ENCODE results near the gene SLC19A1.

The SLC19A1 gene

GRCh38 chr21:45467221-45467779, 74.9 kb downstream of the SLC19A1 start:
- H3K27ac ChIP-seq (ENCODE audit: low read length, poor library complexity, severe bottlenecking) = no peak overlapping the region
- H3K18ac ChIP-seq (ENCODE audit: low read depth in 1 of 2, low read length in 2 of 2) = no peak overlapping the region
- no peak overlapping the region for H3K9ac ChIP-seq (ENCODE audit: low read length)
- no peak overlapping the region for H2AK5ac ChIP-seq (ENCODE audit: low read length, severe bottlenecking)
- peaks cover 2% of the 10 kb centered on the region for H3K9me3 ChIP-seq (ENCODE audit: control insufficient read depth, low read length)
- H2AFZ ChIP-seq (ENCODE audit: low read depth, low read length) = no peak overlapping the region
- no peak overlapping the region for H3K4ac ChIP-seq (ENCODE audit: low read depth in 1 of 2, low read length in 2 of 2)
- WGBS = 95% methylated on average over 25 of the region's 25 CpGs
- H2BK120ac ChIP-seq (ENCODE audit: low read depth, low read length) = no peak overlapping the region
- no peak overlapping the region for H2BK15ac ChIP-seq (ENCODE audit: low read depth, poor library complexity, severe bottlenecking)
- H3K14ac ChIP-seq (ENCODE audit: low read length in 2 of 2) = no peak overlapping the region
- no peak overlapping the region for H4K8ac ChIP-seq (ENCODE audit: low read length)
- no peak for DNase-seq
- H3K79me1 ChIP-seq (replicated peaks; ENCODE audit: low read length, poor library complexity, severe bottlenecking) = peaks cover 27% of the 10 kb centered on the region
- peaks cover 54% of the 10 kb centered on the region for H3K4me1 ChIP-seq (ENCODE audit: control insufficient read depth, insufficient read depth, low read depth, low read length)
- no peak overlapping the region for H2BK5ac ChIP-seq (ENCODE audit: low read depth, low read length, poor library complexity, severe bottlenecking)
- H3K23ac ChIP-seq (ENCODE audit: low read length in 2 of 2) = no peak overlapping the region
- H4K91ac ChIP-seq (ENCODE audit: low read length) = no peak overlapping the region
- H3K4me3 ChIP-seq (ENCODE audit: insufficient read depth in 1 of 2, low read depth in 1 of 2, low read length in 2 of 2) = no peak overlapping the region
- H3K4me2 ChIP-seq (ENCODE audit: low read length, poor library complexity, severe bottlenecking) = no peak overlapping the region
- peaks cover 7 to 62% of the 10 kb centered on the region in 2 experiments for H3K36me3 ChIP-seq (ENCODE audit: control insufficient read depth in 1 of 2, insufficient read depth in 2 of 2, low read depth in 1 of 2, low read length in 2 of 2)
- no peaks in the 10 kb centered on the region for H3K27me3 ChIP-seq (ENCODE audit: control insufficient read depth in 1 of 2, insufficient read depth in 1 of 2, low read length in 2 of 2)
- H2BK12ac ChIP-seq (ENCODE audit: low read length in 2 of 2) = no peak overlapping the region

DNA sequence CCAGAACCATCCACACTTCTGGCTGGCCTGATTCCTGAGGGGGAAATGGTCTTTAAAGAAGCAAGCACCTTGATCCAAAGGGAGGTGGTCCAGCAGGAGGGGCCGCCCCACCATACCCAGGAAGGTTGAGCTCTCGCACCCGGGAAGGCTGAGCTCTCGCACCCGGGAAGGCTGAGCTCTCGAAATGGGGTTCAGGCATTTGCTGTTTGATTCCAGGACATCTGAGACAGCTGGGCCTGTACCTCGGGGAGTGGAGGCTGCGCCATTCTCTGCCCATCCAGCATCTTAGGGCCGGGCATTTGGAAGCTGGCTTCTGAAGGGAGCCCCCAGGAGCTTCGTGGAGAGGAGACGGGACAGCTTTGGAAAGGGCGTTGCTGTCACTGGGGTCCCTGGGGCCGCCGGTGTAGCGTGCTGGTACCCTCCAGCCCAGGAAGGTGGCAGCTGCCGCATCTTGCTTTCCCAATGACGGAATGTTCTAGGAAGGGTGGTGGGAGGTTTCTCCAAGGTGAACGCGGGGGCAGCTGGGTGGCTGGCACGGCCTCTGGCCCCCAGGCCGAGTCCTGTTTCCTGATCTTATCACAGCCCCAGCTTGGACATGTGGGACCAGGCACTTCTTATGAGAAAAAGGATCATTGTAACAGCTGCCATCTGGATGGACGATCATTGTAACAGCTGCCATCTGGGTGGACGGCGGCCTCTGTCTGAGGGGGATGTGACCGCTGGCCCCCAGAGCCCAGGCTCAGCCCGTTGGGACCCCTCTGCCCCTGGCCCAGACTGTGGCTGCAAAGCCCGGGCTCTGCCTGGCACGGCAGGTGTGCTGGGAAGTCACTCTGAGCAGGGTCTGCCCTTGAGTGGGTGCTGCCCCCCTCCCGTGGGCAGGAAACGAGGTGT, 75.7 kb downstream of the SLC19A1 start:
- Histone ChIP-seq H2BK12ac (ENCODE audit: low read length in 2 of 2) (no peak overlapping the region), H4K91ac (ENCODE audit: low read length) (no peak overlapping the region), H4K8ac (ENCODE audit: low read length) (no peak overlapping the region), H2BK15ac (ENCODE audit: low read depth, poor library complexity, severe bottlenecking) (no peak overlapping the region), H3K9me3 (ENCODE audit: control insufficient read depth, low read length) (peaks cover 9% of the 10 kb centered on the region), H3K4ac (ENCODE audit: low read depth in 1 of 2, low read length in 2 of 2) (no peak overlapping the region), H3K79me1 (replicated peaks; ENCODE audit: low read length, poor library complexity, severe bottlenecking) (peaks cover 27% of the 10 kb centered on the region), H2BK120ac (ENCODE audit: low read depth, low read length) (no peak overlapping the region), H3K14ac (ENCODE audit: low read length in 2 of 2) (no peak overlapping the region), H3K27ac (ENCODE audit: low read length, poor library complexity, severe bottlenecking) (no peak overlapping the region), H3K4me2 (ENCODE audit: low read length, poor library complexity, severe bottlenecking) (no peak overlapping the region), H3K27me3 (ENCODE audit: control insufficient read depth in 1 of 2, insufficient read depth in 1 of 2, low read length in 2 of 2) (no peaks in the 10 kb centered on the region), H3K23ac (ENCODE audit: low read length in 2 of 2) (no peak overlapping the region), H3K36me3 (ENCODE audit: control insufficient read depth in 1 of 2, insufficient read depth in 2 of 2, low read depth in 1 of 2, low read length in 2 of 2) (peaks cover 7 to 62% of the 10 kb centered on the region in 2 experiments), H2AK5ac (ENCODE audit: low read length, severe bottlenecking) (no peak overlapping the region), H2BK5ac (ENCODE audit: low read depth, low read length, poor library complexity, severe bottlenecking) (no peak overlapping the region), H2AFZ (ENCODE audit: low read depth, low read length) (no peak overlapping the region), H3K4me3 (ENCODE audit: insufficient read depth in 1 of 2, low read depth in 1 of 2, low read length in 2 of 2) (no peak overlapping the region), H3K9ac (ENCODE audit: low read length) (no peak overlapping the region), H3K18ac (ENCODE audit: low read depth in 1 of 2, low read length in 2 of 2) (no peak overlapping the region), H3K4me1 (ENCODE audit: control insufficient read depth, insufficient read depth, low read depth, low read length) (peaks cover 49% of the 10 kb centered on the region)
- no peak for DNase-seq
- 97% methylated on average over 30 of the region's 30 CpGs for WGBS

- Histone ChIP-seq H3K4me3 (ENCODE audit: insufficient read depth in 1 of 2, low read depth in 1 of 2, low read length in 2 of 2) (no peak overlapping the region), H3K36me3 (ENCODE audit: control insufficient read depth in 1 of 2, insufficient read depth in 2 of 2, low read depth in 1 of 2, low read length in 2 of 2) (peaks cover 7 to 67% of the 10 kb centered on the region in 2 experiments)
- 98% methylated on average over 20 of the region's 27 CpGs for WGBS
These were observed 76.5 kb downstream of the SLC19A1 start for GRCh38 chr21:45465611-45466329.

DNA sequence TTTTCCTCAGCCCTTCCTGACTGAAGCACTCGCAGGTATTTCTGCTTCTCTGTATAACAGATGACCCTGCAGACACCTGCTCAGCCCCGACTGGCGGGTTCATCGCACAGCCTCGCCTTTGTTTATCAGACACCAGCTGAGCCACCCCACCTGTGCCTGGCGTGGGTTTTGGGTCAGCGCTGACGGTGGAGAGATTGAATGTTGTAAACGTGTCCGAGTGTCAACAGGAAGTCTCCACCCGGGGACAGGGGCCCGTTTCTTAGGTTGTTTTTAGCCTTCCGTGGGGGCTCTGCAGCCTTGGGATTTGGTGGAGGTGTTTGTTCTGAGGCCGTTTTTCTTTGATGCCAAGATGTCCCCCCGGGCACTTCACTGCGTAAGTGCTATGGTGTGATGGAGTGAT, 77.1 kb downstream of the SLC19A1 start:
- DNase-seq = no peak
- no peak overlapping the region for H2AFZ ChIP-seq (ENCODE audit: low read depth, low read length)
- no peak overlapping the region for H2BK15ac ChIP-seq (ENCODE audit: low read depth, poor library complexity, severe bottlenecking)
- H3K4me2 ChIP-seq (ENCODE audit: low read length, poor library complexity, severe bottlenecking) = no peak overlapping the region
- H3K79me1 ChIP-seq (replicated peaks; ENCODE audit: low read length, poor library complexity, severe bottlenecking) = peaks cover 29% of the 10 kb centered on the region
- H3K36me3 ChIP-seq (ENCODE audit: control insufficient read depth in 1 of 2, insufficient read depth in 2 of 2, low read depth in 1 of 2, low read length in 2 of 2) = peaks cover 7 to 70% of the 10 kb centered on the region in 2 experiments
- no peak overlapping the region for H3K14ac ChIP-seq (ENCODE audit: low read length in 2 of 2)
- peaks cover 11% of the 10 kb centered on the region for H3K9me3 ChIP-seq (ENCODE audit: control insufficient read depth, low read length)
- no peak overlapping the region for H3K18ac ChIP-seq (ENCODE audit: low read depth in 1 of 2, low read length in 2 of 2)
- H3K23ac ChIP-seq (ENCODE audit: low read length in 2 of 2) = no peak overlapping the region
- H3K27me3 ChIP-seq (ENCODE audit: control insufficient read depth in 1 of 2, insufficient read depth in 1 of 2, low read length in 2 of 2) = no peaks in the 10 kb centered on the region
- H4K8ac ChIP-seq (ENCODE audit: low read length) = no peak overlapping the region
- no peak overlapping the region for H3K27ac ChIP-seq (ENCODE audit: low read length, poor library complexity, severe bottlenecking)
- H4K91ac ChIP-seq (ENCODE audit: low read length) = no peak overlapping the region
- no peak overlapping the region for H3K4ac ChIP-seq (ENCODE audit: low read depth in 1 of 2, low read length in 2 of 2)
- H2BK12ac ChIP-seq (ENCODE audit: low read length in 2 of 2) = no peak overlapping the region
- no peak overlapping the region for H2BK5ac ChIP-seq (ENCODE audit: low read depth, low read length, poor library complexity, severe bottlenecking)
- no peak overlapping the region for H3K4me3 ChIP-seq (ENCODE audit: insufficient read depth in 1 of 2, low read depth in 1 of 2, low read length in 2 of 2)
- WGBS = 92% methylated on average over 16 of the region's 16 CpGs
- no peak overlapping the region for H2BK120ac ChIP-seq (ENCODE audit: low read depth, low read length)
- peaks cover 48% of the 10 kb centered on the region for H3K4me1 ChIP-seq (ENCODE audit: control insufficient read depth, insufficient read depth, low read depth, low read length)
- no peak overlapping the region for H3K9ac ChIP-seq (ENCODE audit: low read length)
- H2AK5ac ChIP-seq (ENCODE audit: low read length, severe bottlenecking) = no peak overlapping the region

More at GRCh38 chr21:45465611-45466329, 76.5 kb downstream of the SLC19A1 start:
- Histone ChIP-seq H3K4ac (ENCODE audit: low read depth in 1 of 2, low read length in 2 of 2) (no peak overlapping the region), H3K79me1 (replicated peaks; ENCODE audit: low read length, poor library complexity, severe bottlenecking) (peaks cover 28% of the 10 kb centered on the region), H2AK5ac (ENCODE audit: low read length, severe bottlenecking) (no peak overlapping the region), H3K18ac (ENCODE audit: low read depth in 1 of 2, low read length in 2 of 2) (no peak overlapping the region), H2BK12ac (ENCODE audit: low read length in 2 of 2) (no peak overlapping the region), H3K4me2 (ENCODE audit: low read length, poor library complexity, severe bottlenecking) (no peak overlapping the region), H4K91ac (ENCODE audit: low read length) (no peak overlapping the region), H3K27me3 (ENCODE audit: control insufficient read depth in 1 of 2, insufficient read depth in 1 of 2, low read length in 2 of 2) (no peaks in the 10 kb centered on the region), H3K14ac (ENCODE audit: low read length in 2 of 2) (no peak overlapping the region), H3K9ac (ENCODE audit: low read length) (no peak overlapping the region), H3K27ac (ENCODE audit: low read length, poor library complexity, severe bottlenecking) (no peak overlapping the region), H2BK15ac (ENCODE audit: low read depth, poor library complexity, severe bottlenecking) (no peak overlapping the region), H3K9me3 (ENCODE audit: control insufficient read depth, low read length) (peaks cover 11% of the 10 kb centered on the region), H3K4me1 (ENCODE audit: control insufficient read depth, insufficient read depth, low read depth, low read length) (peaks cover 47% of the 10 kb centered on the region), H2AFZ (ENCODE audit: low read depth, low read length) (no peak overlapping the region), H3K23ac (ENCODE audit: low read length in 2 of 2) (no peak overlapping the region), H2BK120ac (ENCODE audit: low read depth, low read length) (no peak overlapping the region), H2BK5ac (ENCODE audit: low read depth, low read length, poor library complexity, severe bottlenecking) (no peak overlapping the region), H4K8ac (ENCODE audit: low read length) (no peak overlapping the region)
- no peak for DNase-seq

Data from mesenchymal stem cell (in vitro differentiated cells and primary cell).